HepG2 (cell line): ENCODE data around the gene RAB34. TPM values are rescaled to one million over a fixed set of nuclear protein-coding genes. Genes with fewer than 3 reads are reported as not detected.

ENCODE experiments used
- MIXL1 ChIP-seq: IDR thresholded peaks from 2 replicates; pipeline ENCODE4 v1.6.1; 2016
- TBX3 ChIP-seq: fragments of 450-650 bp; IDR thresholded peaks from 2 replicates; pipeline ENCODE4 v1.6.1; 2017; ENCODE audit warnings: antibody characterized with exemption, mild to moderate bottlenecking, inconsistent platforms, borderline replicate concordance
- ZFP82 ChIP-seq: sonication (generic); formaldehyde crosslinking; IDR thresholded peaks from 2 replicates; pipeline ENCODE4 v1.5.1; 2020; ENCODE audit warnings: mild to moderate bottlenecking, missing genetic modification reagents, borderline replicate concordance
- ZNF546 ChIP-seq: sonication (generic); formaldehyde crosslinking; conservative IDR thresholded peaks from 2 replicates; pipeline ENCODE4 v1.8.1; 2023; ENCODE audit warnings: mild to moderate bottlenecking, missing genetic modification reagents
- polyA plus RNA-seq, 8 experiments: library from polyadenylated mRNA; depleted of rRNA in 3 of 8; stranded (reverse) in 7 of 8; unstranded in 1 of 8; fragments of >200 nt; fragmentation: Illumina TruSeq in 4 of 8; extraction: Trizol in 4 of 8; gene quantifications; 2 replicates each; pipeline versions ENCODE4 v1.2.1 to v1.2.3, GENCODE V29; 2011 to 2016; ENCODE audit warnings: low read depth in 4 of 8, missing spikeins in 1 of 8, mixed read lengths in 1 of 8; ENCODE audit not compliant: insufficient read depth in 1 of 8
- total RNA-seq, 5 experiments: library from RNA; depleted of rRNA; stranded (reverse); fragments of >200 nt; fragmentation: Illumina TruSeq; extraction: Trizol; gene quantifications; 2 replicates each; pipeline ENCODE4 v1.2.3, GENCODE V29; 2016; ENCODE audit warnings: low read depth in 1 of 5
- TF ChIP-seq, protein P1 (sequence below): sonication (generic); formaldehyde crosslinking; IDR thresholded peaks from 2 replicates; pipeline ENCODE4 v1.4.0; 2020; ENCODE audit warnings: mild to moderate bottlenecking, missing genetic modification reagents
- TF ChIP-seq, protein P2 (sequence below): sonication (generic); formaldehyde crosslinking; IDR thresholded peaks from 2 replicates; pipeline ENCODE4 v1.4.0; 2020; ENCODE audit warnings: missing genetic modification reagents, borderline replicate concordance
- TF ChIP-seq, protein P3 (sequence below): sonication (generic); formaldehyde crosslinking; IDR thresholded peaks from 2 replicates; pipeline ENCODE4 v1.4.0; 2020; ENCODE audit warnings: missing genetic modification reagents
- TF ChIP-seq, protein P4 (sequence below): sonication (generic); formaldehyde crosslinking; IDR thresholded peaks from 2 replicates; pipeline ENCODE4 v1.9.0; 2021; ENCODE audit warnings: mild to moderate bottlenecking, missing genetic modification reagents
- TF ChIP-seq, protein P5 (sequence below): sonication (generic); formaldehyde crosslinking; IDR thresholded peaks from 2 replicates; pipeline ENCODE4 v1.4.0; 2020; ENCODE audit warnings: mild to moderate bottlenecking, missing genetic modification reagents, borderline replicate concordance

The RAB34 gene
- total and polyA plus RNA-seq, 2 of the 13 experiments (the other 11 are each of a cell fraction or from before 2014, with no cell fraction given) = 0.49 TPM; not detected in 1

DNA sequence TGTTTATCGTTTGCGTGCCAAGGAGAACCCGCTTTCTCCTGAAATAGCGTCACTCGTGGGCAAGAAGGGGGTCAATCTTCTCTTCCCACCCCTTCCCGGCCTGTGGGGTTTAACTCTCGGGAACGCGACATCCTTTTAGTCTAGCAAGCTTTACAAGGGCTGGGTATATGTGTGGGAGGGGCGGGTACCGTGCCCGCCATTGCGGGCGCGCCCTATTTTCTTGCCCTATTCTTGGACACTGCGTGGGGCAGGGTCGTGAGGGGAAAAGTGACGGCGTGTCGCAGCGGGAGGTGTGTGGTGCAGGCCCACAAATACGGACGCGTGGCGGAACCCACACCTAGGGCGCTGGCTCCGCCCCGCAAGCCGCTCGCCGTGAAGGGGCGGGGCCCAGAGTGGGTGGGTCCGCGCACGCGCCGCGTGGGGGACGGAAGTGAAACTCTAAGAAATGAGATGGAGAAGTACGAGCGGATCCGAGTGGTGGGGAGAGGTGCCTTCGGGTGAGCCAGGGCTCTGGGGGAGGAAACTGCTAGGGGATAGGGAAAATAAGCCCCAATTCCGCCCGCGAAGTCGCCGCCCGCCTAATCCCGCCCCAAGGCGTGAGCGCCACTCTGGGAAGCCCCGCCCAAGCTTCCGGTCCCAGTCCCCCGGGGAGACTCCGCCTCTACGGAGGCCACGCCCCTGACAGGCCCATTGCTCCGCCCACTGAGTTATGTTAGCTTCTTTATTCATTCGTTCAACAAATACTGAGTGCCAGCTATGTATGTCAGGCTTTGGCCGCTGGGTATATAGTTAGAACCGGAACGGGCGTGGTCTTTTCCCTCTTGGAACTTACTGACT lies 10.9 kb upstream of the RAB34 start, which contains the start of gene NEK8 (continued):
- TF ChIP-seq, protein P1, sequence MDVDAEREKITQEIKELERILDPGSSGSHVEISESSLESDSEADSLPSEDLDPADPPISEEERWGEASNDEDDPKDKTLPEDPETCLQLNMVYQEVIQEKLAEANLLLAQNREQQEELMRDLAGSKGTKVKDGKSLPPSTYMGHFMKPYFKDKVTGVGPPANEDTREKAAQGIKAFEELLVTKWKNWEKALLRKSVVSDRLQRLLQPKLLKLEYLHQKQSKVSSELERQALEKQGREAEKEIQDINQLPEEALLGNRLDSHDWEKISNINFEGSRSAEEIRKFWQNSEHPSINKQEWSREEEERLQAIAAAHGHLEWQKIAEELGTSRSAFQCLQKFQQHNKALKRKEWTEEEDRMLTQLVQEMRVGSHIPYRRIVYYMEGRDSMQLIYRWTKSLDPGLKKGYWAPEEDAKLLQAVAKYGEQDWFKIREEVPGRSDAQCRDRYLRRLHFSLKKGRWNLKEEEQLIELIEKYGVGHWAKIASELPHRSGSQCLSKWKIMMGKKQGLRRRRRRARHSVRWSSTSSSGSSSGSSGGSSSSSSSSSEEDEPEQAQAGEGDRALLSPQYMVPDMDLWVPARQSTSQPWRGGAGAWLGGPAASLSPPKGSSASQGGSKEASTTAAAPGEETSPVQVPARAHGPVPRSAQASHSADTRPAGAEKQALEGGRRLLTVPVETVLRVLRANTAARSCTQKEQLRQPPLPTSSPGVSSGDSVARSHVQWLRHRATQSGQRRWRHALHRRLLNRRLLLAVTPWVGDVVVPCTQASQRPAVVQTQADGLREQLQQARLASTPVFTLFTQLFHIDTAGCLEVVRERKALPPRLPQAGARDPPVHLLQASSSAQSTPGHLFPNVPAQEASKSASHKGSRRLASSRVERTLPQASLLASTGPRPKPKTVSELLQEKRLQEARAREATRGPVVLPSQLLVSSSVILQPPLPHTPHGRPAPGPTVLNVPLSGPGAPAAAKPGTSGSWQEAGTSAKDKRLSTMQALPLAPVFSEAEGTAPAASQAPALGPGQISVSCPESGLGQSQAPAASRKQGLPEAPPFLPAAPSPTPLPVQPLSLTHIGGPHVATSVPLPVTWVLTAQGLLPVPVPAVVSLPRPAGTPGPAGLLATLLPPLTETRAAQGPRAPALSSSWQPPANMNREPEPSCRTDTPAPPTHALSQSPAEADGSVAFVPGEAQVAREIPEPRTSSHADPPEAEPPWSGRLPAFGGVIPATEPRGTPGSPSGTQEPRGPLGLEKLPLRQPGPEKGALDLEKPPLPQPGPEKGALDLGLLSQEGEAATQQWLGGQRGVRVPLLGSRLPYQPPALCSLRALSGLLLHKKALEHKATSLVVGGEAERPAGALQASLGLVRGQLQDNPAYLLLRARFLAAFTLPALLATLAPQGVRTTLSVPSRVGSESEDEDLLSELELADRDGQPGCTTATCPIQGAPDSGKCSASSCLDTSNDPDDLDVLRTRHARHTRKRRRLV (CRISPR knock-in tag) = no peak
- TF ChIP-seq ZFP82 (CRISPR knock-in tag) (0 out of 2 replicates have a peak, but pooled peaks have one; percentile 72), TBX3 (peak; percentile 31; the same call in 1 of the 2 replicates), MIXL1 (CRISPR knock-in tag) (no peak), ZNF546 (no peak)
- TF ChIP-seq, protein P2, sequence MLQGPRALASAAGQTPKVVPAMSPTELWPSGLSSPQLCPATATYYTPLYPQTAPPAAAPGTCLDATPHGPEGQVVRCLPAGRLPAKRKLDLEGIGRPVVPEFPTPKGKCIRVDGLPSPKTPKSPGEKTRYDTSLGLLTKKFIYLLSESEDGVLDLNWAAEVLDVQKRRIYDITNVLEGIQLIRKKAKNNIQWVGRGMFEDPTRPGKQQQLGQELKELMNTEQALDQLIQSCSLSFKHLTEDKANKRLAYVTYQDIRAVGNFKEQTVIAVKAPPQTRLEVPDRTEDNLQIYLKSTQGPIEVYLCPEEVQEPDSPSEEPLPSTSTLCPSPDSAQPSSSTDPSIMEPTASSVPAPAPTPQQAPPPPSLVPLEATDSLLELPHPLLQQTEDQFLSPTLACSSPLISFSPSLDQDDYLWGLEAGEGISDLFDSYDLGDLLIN (CRISPR knock-in tag) = no peak
- TF ChIP-seq, protein P3, sequence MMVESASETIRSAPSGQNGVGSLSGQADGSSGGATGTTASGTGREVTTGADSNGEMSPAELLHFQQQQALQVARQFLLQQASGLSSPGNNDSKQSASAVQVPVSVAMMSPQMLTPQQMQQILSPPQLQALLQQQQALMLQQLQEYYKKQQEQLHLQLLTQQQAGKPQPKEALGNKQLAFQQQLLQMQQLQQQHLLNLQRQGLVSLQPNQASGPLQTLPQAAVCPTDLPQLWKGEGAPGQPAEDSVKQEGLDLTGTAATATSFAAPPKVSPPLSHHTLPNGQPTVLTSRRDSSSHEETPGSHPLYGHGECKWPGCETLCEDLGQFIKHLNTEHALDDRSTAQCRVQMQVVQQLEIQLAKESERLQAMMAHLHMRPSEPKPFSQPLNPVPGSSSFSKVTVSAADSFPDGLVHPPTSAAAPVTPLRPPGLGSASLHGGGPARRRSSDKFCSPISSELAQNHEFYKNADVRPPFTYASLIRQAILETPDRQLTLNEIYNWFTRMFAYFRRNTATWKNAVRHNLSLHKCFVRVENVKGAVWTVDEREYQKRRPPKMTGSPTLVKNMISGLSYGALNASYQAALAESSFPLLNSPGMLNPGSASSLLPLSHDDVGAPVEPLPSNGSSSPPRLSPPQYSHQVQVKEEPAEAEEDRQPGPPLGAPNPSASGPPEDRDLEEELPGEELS = no peak
- TF ChIP-seq, protein P4, sequence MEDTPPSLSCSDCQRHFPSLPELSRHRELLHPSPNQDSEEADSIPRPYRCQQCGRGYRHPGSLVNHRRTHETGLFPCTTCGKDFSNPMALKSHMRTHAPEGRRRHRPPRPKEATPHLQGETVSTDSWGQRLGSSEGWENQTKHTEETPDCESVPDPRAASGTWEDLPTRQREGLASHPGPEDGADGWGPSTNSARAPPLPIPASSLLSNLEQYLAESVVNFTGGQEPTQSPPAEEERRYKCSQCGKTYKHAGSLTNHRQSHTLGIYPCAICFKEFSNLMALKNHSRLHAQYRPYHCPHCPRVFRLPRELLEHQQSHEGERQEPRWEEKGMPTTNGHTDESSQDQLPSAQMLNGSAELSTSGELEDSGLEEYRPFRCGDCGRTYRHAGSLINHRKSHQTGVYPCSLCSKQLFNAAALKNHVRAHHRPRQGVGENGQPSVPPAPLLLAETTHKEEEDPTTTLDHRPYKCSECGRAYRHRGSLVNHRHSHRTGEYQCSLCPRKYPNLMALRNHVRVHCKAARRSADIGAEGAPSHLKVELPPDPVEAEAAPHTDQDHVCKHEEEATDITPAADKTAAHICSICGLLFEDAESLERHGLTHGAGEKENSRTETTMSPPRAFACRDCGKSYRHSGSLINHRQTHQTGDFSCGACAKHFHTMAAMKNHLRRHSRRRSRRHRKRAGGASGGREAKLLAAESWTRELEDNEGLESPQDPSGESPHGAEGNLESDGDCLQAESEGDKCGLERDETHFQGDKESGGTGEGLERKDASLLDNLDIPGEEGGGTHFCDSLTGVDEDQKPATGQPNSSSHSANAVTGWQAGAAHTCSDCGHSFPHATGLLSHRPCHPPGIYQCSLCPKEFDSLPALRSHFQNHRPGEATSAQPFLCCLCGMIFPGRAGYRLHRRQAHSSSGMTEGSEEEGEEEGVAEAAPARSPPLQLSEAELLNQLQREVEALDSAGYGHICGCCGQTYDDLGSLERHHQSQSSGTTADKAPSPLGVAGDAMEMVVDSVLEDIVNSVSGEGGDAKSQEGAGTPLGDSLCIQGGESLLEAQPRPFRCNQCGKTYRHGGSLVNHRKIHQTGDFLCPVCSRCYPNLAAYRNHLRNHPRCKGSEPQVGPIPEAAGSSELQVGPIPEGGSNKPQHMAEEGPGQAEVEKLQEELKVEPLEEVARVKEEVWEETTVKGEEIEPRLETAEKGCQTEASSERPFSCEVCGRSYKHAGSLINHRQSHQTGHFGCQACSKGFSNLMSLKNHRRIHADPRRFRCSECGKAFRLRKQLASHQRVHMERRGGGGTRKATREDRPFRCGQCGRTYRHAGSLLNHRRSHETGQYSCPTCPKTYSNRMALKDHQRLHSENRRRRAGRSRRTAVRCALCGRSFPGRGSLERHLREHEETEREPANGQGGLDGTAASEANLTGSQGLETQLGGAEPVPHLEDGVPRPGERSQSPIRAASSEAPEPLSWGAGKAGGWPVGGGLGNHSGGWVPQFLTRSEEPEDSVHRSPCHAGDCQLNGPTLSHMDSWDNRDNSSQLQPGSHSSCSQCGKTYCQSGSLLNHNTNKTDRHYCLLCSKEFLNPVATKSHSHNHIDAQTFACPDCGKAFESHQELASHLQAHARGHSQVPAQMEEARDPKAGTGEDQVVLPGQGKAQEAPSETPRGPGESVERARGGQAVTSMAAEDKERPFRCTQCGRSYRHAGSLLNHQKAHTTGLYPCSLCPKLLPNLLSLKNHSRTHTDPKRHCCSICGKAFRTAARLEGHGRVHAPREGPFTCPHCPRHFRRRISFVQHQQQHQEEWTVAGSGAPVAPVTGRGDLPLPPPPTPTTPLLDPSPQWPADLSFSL (CRISPR knock-in tag) = no peak
- TF ChIP-seq, protein P5, sequence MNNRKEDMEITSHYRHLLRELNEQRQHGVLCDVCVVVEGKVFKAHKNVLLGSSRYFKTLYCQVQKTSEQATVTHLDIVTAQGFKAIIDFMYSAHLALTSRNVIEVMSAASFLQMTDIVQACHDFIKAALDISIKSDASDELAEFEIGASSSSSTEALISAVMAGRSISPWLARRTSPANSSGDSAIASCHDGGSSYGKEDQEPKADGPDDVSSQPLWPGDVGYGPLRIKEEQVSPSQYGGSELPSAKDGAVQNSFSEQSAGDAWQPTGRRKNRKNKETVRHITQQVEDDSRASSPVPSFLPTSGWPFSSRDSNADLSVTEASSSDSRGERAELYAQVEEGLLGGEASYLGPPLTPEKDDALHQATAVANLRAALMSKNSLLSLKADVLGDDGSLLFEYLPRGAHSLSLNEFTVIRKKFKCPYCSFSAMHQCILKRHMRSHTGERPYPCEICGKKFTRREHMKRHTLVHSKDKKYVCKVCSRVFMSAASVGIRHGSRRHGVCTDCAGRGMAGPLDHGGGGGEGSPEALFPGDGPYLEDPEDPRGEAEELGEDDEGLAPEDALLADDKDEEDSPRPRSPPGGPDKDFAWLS (CRISPR knock-in tag) = no peak
